Measurements from ENCODE around the gene OR6B3.

DNA sequence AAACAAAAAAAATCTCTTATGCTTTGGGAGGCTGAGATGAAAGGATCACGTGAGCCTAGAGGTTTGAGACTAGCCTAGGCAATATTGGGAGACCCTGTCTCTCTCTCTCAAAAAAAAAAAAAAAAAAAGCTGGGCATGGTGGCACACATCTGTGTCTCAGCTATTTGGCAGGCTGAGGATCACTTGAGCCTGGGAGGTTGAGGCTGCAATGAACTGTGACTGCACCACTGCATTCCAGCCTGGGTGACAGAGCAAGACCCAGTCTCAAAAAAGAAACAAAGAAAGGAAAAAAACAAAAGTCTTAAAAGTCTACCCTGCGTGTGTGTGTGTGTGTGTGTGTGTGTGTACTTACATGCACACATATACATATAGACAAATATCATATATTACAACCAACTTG is 25.3 kb upstream of the OR6B3 start:
- no peak for TF ChIP-seq POLR2AphosphoS5 (IDR thresholded peaks at IDR 0.05; ENCODE audit: low read depth, low read length)
- TF ChIP-seq, protein P1, sequence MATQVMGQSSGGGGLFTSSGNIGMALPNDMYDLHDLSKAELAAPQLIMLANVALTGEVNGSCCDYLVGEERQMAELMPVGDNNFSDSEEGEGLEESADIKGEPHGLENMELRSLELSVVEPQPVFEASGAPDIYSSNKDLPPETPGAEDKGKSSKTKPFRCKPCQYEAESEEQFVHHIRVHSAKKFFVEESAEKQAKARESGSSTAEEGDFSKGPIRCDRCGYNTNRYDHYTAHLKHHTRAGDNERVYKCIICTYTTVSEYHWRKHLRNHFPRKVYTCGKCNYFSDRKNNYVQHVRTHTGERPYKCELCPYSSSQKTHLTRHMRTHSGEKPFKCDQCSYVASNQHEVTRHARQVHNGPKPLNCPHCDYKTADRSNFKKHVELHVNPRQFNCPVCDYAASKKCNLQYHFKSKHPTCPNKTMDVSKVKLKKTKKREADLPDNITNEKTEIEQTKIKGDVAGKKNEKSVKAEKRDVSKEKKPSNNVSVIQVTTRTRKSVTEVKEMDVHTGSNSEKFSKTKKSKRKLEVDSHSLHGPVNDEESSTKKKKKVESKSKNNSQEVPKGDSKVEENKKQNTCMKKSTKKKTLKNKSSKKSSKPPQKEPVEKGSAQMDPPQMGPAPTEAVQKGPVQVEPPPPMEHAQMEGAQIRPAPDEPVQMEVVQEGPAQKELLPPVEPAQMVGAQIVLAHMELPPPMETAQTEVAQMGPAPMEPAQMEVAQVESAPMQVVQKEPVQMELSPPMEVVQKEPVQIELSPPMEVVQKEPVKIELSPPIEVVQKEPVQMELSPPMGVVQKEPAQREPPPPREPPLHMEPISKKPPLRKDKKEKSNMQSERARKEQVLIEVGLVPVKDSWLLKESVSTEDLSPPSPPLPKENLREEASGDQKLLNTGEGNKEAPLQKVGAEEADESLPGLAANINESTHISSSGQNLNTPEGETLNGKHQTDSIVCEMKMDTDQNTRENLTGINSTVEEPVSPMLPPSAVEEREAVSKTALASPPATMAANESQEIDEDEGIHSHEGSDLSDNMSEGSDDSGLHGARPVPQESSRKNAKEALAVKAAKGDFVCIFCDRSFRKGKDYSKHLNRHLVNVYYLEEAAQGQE (IDR thresholded peaks at IDR 0.05; ENCODE audit: insufficient read depth in 1 of 2, low read depth in 2 of 2, low read length in 1 of 2), result no peak
- TF ChIP-seq, protein P2, sequence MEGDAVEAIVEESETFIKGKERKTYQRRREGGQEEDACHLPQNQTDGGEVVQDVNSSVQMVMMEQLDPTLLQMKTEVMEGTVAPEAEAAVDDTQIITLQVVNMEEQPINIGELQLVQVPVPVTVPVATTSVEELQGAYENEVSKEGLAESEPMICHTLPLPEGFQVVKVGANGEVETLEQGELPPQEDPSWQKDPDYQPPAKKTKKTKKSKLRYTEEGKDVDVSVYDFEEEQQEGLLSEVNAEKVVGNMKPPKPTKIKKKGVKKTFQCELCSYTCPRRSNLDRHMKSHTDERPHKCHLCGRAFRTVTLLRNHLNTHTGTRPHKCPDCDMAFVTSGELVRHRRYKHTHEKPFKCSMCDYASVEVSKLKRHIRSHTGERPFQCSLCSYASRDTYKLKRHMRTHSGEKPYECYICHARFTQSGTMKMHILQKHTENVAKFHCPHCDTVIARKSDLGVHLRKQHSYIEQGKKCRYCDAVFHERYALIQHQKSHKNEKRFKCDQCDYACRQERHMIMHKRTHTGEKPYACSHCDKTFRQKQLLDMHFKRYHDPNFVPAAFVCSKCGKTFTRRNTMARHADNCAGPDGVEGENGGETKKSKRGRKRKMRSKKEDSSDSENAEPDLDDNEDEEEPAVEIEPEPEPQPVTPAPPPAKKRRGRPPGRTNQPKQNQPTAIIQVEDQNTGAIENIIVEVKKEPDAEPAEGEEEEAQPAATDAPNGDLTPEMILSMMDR (IDR thresholded peaks at IDR 0.05), result no peak

Measured in Panc1 (cell line).